ENCODE results near the gene PDIK1L.
A peak's percentile ranks its signal among the peaks of the same experiment; 100 is the strongest.

The PDIK1L gene

GRCh38 chr1:26124418-26125331 lies 13.1 kb downstream of the PDIK1L start:
- no peak for DNase-seq

GRCh38 chr1:26125382-26125781 lies 13.8 kb downstream of the PDIK1L start:
- no peak for DNase-seq

- no peak for DNase-seq
Measured at GRCh38 chr1:26125946-26126320, 14.3 kb downstream of the PDIK1L start.

- peak; percentile 21 for DNase-seq
Measured at GRCh38 chr1:26126321-26127084, 14.9 kb downstream of the PDIK1L start.

- DNase-seq = no peak
Measured at GRCh38 chr1:26127235-26128163, 15.9 kb downstream of the PDIK1L start.

- no peak for DNase-seq
Measured at GRCh38 chr1:26129778-26130177, 18.2 kb downstream of the PDIK1L start.

- no peak for DNase-seq
Measured at GRCh38 chr1:26130695-26131094, 19.1 kb downstream of the PDIK1L start.

GRCh38 chr1:26132128-26132833 lies 20.7 kb downstream of the PDIK1L start:
- no peak for DNase-seq

GRCh38 chr1:26132834-26133167 lies 21.2 kb downstream of the PDIK1L start:
- no peak for DNase-seq

- DNase-seq = no peak
Measured at GRCh38 chr1:26134466-26134865, 22.8 kb downstream of the PDIK1L start.

- DNase-seq = no peak
Measured at GRCh38 chr1:26138974-26139558, 27.4 kb downstream of the PDIK1L start.

GRCh38 chr1:26142159-26142558 lies 30.5 kb downstream of the PDIK1L start:
- no peak for DNase-seq

GRCh38 chr1:26145041-26145959 lies 33.7 kb downstream of the PDIK1L start:
- peak; percentile 6 for DNase-seq

- no peak for DNase-seq
Measured at GRCh38 chr1:26145960-26146294, 34.3 kb downstream of the PDIK1L start.

GRCh38 chr1:26148887-26149286 lies 37.3 kb downstream of the PDIK1L start:
- DNase-seq = no peak

GRCh38 chr1:26153966-26154532 lies 42.4 kb downstream of the PDIK1L start:
- no peak for DNase-seq

GRCh38 chr1:26154750-26155149 lies 43.1 kb downstream of the PDIK1L start:
- no peak for DNase-seq

GRCh38 chr1:26155370-26156284 lies 44.0 kb downstream of the PDIK1L start:
- no peak for DNase-seq

GRCh38 chr1:26156285-26157038 lies 44.8 kb downstream of the PDIK1L start:
- no peak for DNase-seq

All from NCI-H524 treated with DMSO at 0.1 percent for 48 hours (cell line).